ENCODE measurements around the gene SLC9A3.

Gene SLC9A3

GRCh38 chr5:539469-540070 is 15.3 kb upstream of the SLC9A3 start:
- peak; percentile 44 for FAIRE-seq
- no peak for DNase-seq (ENCODE audit: insufficient read length, low spot score)

- FAIRE-seq (peak; percentile 54), DNase-seq (ENCODE audit: insufficient read length, low spot score) (no peak)
Measured at GRCh38 chr5:538801-539468, 14.7 kb upstream of the SLC9A3 start.

GRCh38 chr5:538271-538771 is 14.1 kb upstream of the SLC9A3 start:
- DNase-seq (ENCODE audit: insufficient read length, low spot score) (no peak), FAIRE-seq (no peak)

- no peak for DNase-seq (ENCODE audit: insufficient read length, low spot score)
- no peak for FAIRE-seq
Measured at GRCh38 chr5:537621-538071, 13.4 kb upstream of the SLC9A3 start.

- FAIRE-seq: no peak
- no peak for DNase-seq (ENCODE audit: insufficient read length, low spot score)
Measured at GRCh38 chr5:537098-537497, 12.8 kb upstream of the SLC9A3 start.

- FAIRE-seq: peak; percentile 40
- no peak for DNase-seq (ENCODE audit: insufficient read length, low spot score)
Measured at GRCh38 chr5:535846-536698, 11.8 kb upstream of the SLC9A3 start.

- FAIRE-seq (no peak), DNase-seq (ENCODE audit: insufficient read length, low spot score) (no peak)
Measured at GRCh38 chr5:534743-535671, 10.8 kb upstream of the SLC9A3 start.

GRCh38 chr5:533955-534742 is 9.9 kb upstream of the SLC9A3 start:
- peak; percentile 46 for FAIRE-seq
- DNase-seq (ENCODE audit: insufficient read length, low spot score): no peak

- no peak for FAIRE-seq
- no peak for DNase-seq (ENCODE audit: insufficient read length, low spot score)
Measured at GRCh38 chr5:533243-533954, 9.2 kb upstream of the SLC9A3 start.

GRCh38 chr5:532521-533242 is 8.4 kb upstream of the SLC9A3 start:
- DNase-seq (ENCODE audit: insufficient read length, low spot score) (no peak), FAIRE-seq (peak; percentile 84)

- FAIRE-seq (no peak), DNase-seq (ENCODE audit: insufficient read length, low spot score) (no peak)
Measured at GRCh38 chr5:531749-532315, 7.6 kb upstream of the SLC9A3 start.

- peak; percentile 26 for FAIRE-seq
Measured at GRCh38 chr5:531101-531748, 7.0 kb upstream of the SLC9A3 start.

GRCh38 chr5:530001-530955 is 6.0 kb upstream of the SLC9A3 start:
- DNase-seq (ENCODE audit: insufficient read length, low spot score): no peak
- FAIRE-seq: no peak

More at GRCh38 chr5:531101-531748, 7.0 kb upstream of the SLC9A3 start:
- DNase-seq (ENCODE audit: insufficient read length, low spot score): no peak

GRCh38 chr5:528629-529511 is 4.6 kb upstream of the SLC9A3 start:
- DNase-seq (ENCODE audit: insufficient read length, low spot score) (no peak), FAIRE-seq (no peak)

Data from HTR-8/SVneo (cell line).